Measurements from ENCODE around the gene CRABP1.

CRABP1 gene

GRCh38 chr15:78384651-78385050 lies 44.5 kb downstream of the CRABP1 start:
- no peak for DNase-seq (ENCODE audit: low read depth)
- TF ChIP-seq CTCF (IDR thresholded peaks at IDR 0.05; ENCODE audit: control insufficient read depth, insufficient read depth, low read depth, low read length, missing control alignments) = no peak
- no peak overlapping the region for H3K4me3 ChIP-seq (ENCODE audit: control insufficient read depth, low read depth, low read length)

- DNase-seq (ENCODE audit: low read depth) = no peak
- TF ChIP-seq CTCF (IDR thresholded peaks at IDR 0.05; ENCODE audit: control insufficient read depth, insufficient read depth, low read depth, low read length, missing control alignments) = no peak
- H3K4me3 ChIP-seq (ENCODE audit: control insufficient read depth, low read depth, low read length) = no peak overlapping the region
Measured at GRCh38 chr15:78387246-78388037, 47.3 kb downstream of the CRABP1 start.

GRCh38 chr15:78388865-78389264 lies 48.7 kb downstream of the CRABP1 start:
- TF ChIP-seq CTCF (IDR thresholded peaks at IDR 0.05; ENCODE audit: control insufficient read depth, insufficient read depth, low read depth, low read length, missing control alignments) = no peak
- no peak for DNase-seq (ENCODE audit: low read depth)
- no peak overlapping the region for H3K4me3 ChIP-seq (ENCODE audit: control insufficient read depth, low read depth, low read length)

GRCh38 chr15:78389322-78389721 lies 49.2 kb downstream of the CRABP1 start:
- peak; percentile 34 for DNase-seq (ENCODE audit: low read depth)
- no peak overlapping the region for H3K4me3 ChIP-seq (ENCODE audit: control insufficient read depth, low read depth, low read length)
- TF ChIP-seq CTCF (IDR thresholded peaks at IDR 0.05; ENCODE audit: control insufficient read depth, insufficient read depth, low read depth, low read length, missing control alignments) = no peak

- DNase-seq (ENCODE audit: low read depth) = no peak
- H3K4me3 ChIP-seq (ENCODE audit: control insufficient read depth, low read depth, low read length) = no peak overlapping the region
- TF ChIP-seq CTCF (IDR thresholded peaks at IDR 0.05; ENCODE audit: control insufficient read depth, insufficient read depth, low read depth, low read length, missing control alignments) = no peak
Measured at GRCh38 chr15:78389738-78390137, 49.6 kb downstream of the CRABP1 start.

- no peak overlapping the region for H3K4me3 ChIP-seq (ENCODE audit: control insufficient read depth, low read depth, low read length)
- no peak for TF ChIP-seq CTCF (IDR thresholded peaks at IDR 0.05; ENCODE audit: control insufficient read depth, insufficient read depth, low read depth, low read length, missing control alignments)
- no peak for DNase-seq (ENCODE audit: low read depth)
Measured at GRCh38 chr15:78390242-78390641, 50.1 kb downstream of the CRABP1 start.
